Body of pancreas (tissue), 4 donors: ENCODE results near the gene DCHS2.

Experiments
- CTCF ChIP-seq, 7 experiments: fragments of 450-650 bp in 4 of 7; fragments of 200-600 bp in 3 of 7; sonication (generic) in 3 of 7; IDR thresholded peaks; one replicate each; pipeline ENCODE4 v1.5.1; 2016 to 2019; ENCODE audit warnings: antibody characterized with exemption in 7 of 7
- POLR2A ChIP-seq, 3 donors: fragments of 450-650 bp; IDR thresholded peaks; one replicate each; pipeline ENCODE4 v1.6.1; 2016; ENCODE audit warnings: antibody characterized with exemption in 3 of 3, mild to moderate bottlenecking in 2 of 3

GRCh38 chr4:154526151-154526550, 34.6 kb upstream of the DCHS2 start:
- TF ChIP-seq CTCF (IDR thresholded peaks at IDR 0.05): no peak
- no peak for TF ChIP-seq POLR2A (IDR thresholded peaks at IDR 0.05)
